Measurements from ENCODE around the gene BRD4.

Gene BRD4

DNA sequence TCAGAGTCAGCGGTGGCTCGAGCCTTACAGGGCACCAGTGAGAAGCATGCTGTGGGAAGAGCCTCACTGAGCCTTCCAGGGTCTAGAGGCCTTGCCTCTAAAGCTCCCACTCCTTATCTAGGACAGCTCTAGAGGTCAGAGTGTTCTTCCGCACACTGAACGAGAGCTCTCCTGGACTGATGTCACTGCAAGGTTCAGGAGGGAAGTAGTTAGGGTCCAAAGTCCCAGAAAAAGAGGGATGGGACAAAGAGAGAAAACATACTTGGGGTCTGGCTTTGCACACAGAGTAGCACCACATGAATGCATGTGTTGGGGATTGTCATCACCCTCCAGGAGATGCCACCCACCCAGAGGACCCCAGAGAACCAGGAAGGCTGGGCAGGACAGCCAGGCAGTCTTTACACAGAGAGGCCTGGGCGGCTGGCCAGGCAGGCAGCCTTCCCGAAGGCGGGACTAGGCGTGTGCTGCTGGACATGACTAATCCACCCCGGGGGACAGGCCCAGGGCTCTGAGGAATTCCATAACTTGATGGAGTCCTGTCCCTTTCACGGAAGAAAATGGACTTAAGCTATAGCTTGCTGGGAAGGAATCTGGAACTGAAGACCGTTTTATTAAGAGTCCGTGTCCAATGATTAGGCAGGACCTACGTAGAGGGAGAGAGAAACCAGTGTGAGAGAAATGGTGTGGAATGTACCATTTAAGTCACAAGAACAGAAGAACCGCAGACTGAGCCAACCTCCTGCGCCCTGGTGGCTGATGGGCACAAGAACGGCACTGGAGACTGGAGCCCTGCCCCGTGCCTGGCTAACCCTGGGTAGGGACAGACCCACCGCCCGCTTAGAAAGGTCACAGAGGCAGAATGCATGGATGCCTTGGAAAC lies 83.5 kb downstream of the BRD4 start:
- DNase-seq (ENCODE audit: low read depth, low spot score) = peak; percentile 95

DNA sequence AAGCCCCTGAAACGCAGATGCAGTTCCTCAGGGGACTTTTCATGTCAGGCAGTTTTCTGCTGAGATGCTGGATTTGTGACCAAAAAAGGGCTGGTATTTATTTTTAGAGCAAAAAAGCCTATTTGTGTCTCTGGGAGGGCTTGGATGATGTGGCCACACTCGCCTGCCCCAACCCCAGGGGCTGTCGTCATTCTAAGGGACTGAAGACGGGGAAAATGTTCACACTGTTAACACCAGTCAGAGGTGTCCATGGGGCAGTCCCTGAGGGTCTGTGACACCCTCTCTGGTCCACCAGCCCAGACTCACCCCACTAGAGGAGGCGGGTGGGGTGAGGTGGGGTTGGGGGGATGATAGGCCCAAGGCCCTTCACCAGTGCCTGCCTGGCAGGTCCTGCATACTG lies 84.2 kb downstream of the BRD4 start:
- no peak for DNase-seq (ENCODE audit: low read depth, low spot score)

GRCh38 chr19:15247107-15248014 lies 85.0 kb downstream of the BRD4 start:
- DNase-seq (ENCODE audit: low read depth, low spot score) = no peak

DNA sequence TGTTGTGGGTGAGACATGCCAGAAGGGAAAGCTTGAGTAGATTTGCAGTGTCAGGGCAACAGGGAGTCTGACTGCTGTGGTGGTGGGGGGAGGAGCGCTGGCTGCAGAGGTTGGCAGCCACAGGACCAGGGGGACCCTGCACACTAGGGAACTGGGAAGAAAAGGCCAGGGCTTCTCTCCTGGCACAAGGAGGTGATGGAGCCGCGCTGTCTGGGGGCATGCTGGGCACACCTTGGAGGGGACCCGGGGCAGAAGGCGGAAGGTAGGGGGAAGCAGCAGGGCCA lies 86.2 kb downstream of the BRD4 start:
- no peak for DNase-seq (ENCODE audit: low read depth, low spot score)

- DNase-seq (ENCODE audit: low read depth, low spot score) = no peak
Observed at GRCh38 chr19:15245370-15246197, 86.8 kb downstream of the BRD4 start.

- no peak for DNase-seq (ENCODE audit: low read depth, low spot score)
Observed at GRCh38 chr19:15244808-15245207, 87.5 kb downstream of the BRD4 start.

DNA sequence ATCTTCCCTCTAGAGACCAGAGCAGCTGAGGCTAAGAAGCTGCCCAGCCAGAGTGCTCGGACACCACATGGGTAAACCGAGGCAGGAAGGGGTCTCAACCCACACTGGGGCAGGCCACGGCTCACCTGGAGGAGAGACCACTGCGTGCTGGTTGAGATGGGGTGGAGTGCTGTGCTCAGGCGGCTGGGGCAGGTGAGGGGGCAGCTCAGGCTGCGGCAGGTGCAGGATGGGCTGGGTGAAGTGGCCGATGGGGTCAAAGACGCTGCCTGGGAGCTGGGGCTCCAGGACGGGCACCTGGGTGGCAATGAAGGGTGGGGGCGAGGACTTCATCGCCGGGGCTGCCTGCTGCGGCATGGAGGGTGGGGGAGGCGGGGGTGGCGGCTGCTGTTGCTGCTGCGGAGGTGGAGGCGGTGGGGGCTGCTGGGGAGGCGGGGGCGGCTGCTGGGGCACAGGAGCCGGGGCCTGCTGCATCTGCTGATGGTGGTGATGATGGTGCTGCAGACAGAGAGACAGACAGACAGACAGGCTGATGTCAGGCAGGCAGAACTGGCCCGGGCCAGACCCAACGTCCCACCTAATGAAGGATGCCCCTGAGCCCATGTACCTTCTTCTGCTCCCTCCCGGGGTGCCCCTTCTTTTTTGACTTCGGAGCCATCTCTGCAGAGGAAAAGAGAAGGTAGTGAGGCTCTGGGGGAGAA lies 88.1 kb downstream of the BRD4 start:
- DNase-seq (ENCODE audit: low read depth, low spot score) = no peak

- no peak for DNase-seq (ENCODE audit: low read depth, low spot score)
Observed at GRCh38 chr19:15243236-15243957, 88.9 kb downstream of the BRD4 start.

DNA sequence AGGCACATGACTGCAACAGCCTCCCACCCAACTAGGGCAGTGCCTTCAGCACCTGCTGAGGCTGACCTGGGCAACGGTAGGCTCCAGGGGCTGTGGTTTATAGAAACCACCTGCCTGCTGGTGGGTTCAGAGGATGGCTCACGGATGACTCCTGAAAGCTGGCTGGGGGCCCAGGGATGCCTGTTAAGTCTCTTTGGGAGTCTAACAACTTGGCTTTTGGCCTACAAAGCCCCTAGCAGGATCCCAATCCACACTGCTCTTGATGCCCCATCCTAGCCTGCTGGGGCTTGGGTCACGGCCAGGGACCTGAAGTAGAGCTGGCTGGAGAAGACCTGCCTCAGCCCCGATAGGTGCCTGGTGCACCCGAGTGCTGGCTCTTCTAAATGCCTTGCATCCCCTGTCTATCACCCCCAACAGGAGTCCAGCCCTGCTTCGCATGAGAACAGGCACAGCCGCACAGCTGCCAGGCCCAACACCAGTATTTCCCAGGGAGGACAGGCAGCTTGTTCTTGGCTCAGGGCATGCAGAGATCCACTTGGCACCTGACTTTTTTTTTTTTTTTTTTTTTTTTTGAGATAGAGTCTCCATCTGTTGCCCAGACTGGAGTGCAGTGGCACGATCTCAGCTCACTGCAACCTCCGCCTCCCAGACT lies 91.0 kb downstream of the BRD4 start:
- no peak for DNase-seq (ENCODE audit: low read depth, low spot score)

GRCh38 chr19:15240515-15240914 lies 91.8 kb downstream of the BRD4 start:
- no peak for DNase-seq (ENCODE audit: low read depth, low spot score)

DNA sequence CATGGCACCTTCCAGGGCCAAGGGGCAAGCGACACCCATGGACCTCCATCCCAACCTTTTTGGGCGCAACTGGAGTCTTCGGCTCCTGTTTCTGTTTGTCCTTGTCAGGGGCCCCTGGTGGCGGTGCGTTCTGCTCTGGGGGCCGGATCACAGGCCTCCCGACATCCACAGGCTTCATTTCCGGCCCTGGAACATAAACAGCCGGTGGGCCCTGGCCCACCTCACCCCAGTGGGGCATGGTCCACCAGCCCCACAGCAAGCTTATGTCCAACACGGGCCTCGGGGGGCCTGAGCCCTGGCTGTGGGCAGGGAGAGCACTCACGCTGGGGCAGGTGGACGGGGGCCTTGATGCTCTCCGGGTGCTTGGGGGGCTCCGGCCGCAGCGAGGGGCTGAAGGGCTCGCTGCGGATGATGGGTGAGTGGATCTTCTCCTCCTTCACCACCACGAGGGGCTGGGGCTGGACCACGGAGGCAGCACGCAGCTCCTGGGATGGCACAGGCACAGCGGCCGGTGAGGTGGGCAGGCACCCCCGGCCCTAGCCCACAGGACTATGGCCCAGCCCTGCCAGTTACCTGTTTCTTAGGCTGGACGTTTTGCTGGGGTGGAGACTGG lies 92.9 kb downstream of the BRD4 start:
- no peak for DNase-seq (ENCODE audit: low read depth, low spot score)

DNA sequence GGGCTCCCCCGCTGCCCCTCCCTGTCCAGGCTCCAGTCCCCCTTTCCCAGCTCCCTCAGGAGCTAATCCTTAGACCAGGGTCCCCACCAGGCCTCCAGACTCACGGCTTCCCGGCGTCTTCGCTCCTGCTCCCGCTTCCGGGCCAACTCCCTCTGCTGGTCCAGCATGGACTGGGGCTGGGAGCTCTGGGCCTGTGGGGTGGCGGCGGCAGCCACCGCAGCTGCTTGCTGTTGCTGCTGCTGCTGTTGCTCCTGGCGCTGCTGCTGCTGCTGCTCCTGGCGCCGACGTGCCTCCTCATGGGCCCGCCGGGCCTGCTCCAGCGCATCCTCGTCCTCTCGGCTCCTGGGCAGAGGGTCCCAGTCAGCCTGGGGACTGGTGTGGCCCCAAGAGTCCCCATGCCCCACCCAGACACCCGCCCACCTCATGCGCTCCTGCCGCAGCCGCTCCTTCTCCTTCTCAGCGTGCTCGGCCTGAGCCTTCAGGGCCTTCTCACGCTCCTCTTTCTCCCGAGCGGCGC lies 93.6 kb downstream of the BRD4 start:
- DNase-seq (ENCODE audit: low read depth, low spot score) = no peak

- DNase-seq (ENCODE audit: low read depth, low spot score) = no peak
Observed at GRCh38 chr19:15237759-15238638, 94.3 kb downstream of the BRD4 start.

GRCh38 chr19:15236886-15237285 lies 95.5 kb downstream of the BRD4 start:
- no peak for DNase-seq (ENCODE audit: low read depth, low spot score)

- DNase-seq (ENCODE audit: low read depth, low spot score) = no peak
Observed at GRCh38 chr19:15235781-15236180, 96.6 kb downstream of the BRD4 start.

GRCh38 chr19:15234431-15235130 lies 97.8 kb downstream of the BRD4 start:
- no peak for DNase-seq (ENCODE audit: low read depth, low spot score)

DNA sequence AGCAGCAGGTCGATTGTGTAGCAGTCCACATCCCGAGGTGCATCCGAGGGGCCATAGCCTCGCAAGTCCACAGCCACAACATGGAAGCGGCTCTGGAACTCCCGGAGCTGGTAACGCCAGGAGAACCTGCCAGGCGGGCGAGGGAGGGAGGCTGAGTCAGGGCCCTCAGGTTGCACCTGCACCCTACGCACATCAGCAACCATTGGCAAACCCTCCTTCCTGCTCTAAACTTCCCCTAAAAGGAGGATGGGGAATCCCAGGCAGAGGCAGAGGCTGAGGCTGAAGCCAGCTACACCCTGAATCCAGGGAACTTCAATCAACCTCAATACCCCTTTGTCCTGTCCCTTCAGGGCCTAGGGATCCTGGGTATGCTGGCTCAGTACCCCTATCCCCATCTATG lies 101.1 kb downstream of the BRD4 start:
- DNase-seq (ENCODE audit: low read depth, low spot score) = no peak

DNA sequence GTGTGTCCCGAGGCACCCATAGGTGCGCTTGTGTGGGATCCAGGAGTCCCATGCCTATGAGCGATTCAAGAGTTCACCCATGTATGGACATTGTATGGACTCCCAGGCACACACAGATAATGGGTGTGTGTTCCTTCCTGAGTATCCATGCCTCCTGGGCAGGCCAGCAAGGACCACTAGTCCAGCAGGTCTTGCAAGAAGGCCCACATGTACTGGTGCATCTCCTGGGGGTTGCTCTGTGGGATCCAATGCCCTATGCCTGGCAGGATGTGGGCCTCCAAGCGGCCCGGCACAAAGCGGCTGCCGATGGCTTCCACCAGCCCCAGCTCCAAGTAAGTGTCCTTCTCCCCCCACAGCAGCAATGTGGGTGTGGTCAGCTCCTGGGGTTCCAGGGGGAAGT lies 105.1 kb downstream of the BRD4 start:
- DNase-seq (ENCODE audit: low read depth, low spot score) = no peak

Data from astrocyte of the hippocampus (primary cell).